ENCODE measurements around the gene CYTH1.

GRCh38 chr17:78693346-78694083 lies 88.6 kb downstream of the CYTH1 start:
- no peak for TF ChIP-seq EZH2 (IDR thresholded peaks at IDR 0.05; ENCODE audit: low read depth)
- no peak for TF ChIP-seq CTCF (conservative IDR thresholded peaks at IDR 0.05)
